Liver (tissue), 9 donors: ENCODE measurements around the gene RSBN1L. TPM values are rescaled to one million over a fixed set of nuclear protein-coding genes. Genes with fewer than 3 reads are reported as not detected.
A peak's percentile ranks its signal among the peaks of the same experiment; 100 is the strongest.
"Not testable (repeated sequence)": the region's sequence is repeated elsewhere in the genome, so short reads cannot be mapped to it uniquely, and the experiment has no call there.

Experiments used
- DNase-seq: peaks from one replicate; pipeline ENCODE4 v3.0.0-alpha.2; 2017; ENCODE audit warnings: low spot score
- H3K27ac ChIP-seq, 2 donors: one replicate each; pipeline ENCODE4 v1.7.0; 2013; ENCODE audit warnings: inconsistent platforms in 2 of 2, low read length in 2 of 2, control low read depth in 1 of 2, low read depth in 1 of 2, mild to moderate bottlenecking in 1 of 2
- H3K27me3 ChIP-seq, 4 donors: one replicate each; pipeline versions ENCODE4 v1.6.1 to v1.7.0; 2013; ENCODE audit warnings: low read length in 3 of 4, inconsistent platforms in 1 of 4, mild to moderate bottlenecking in 1 of 4, moderate library complexity in 1 of 4; ENCODE audit not compliant: control insufficient read depth in 4 of 4, insufficient read depth in 4 of 4
- H3K36me3 ChIP-seq, 4 donors: one replicate each; pipeline versions ENCODE4 v1.6.1 to v1.7.0; 2013; ENCODE audit warnings: low read length in 3 of 4, mild to moderate bottlenecking in 3 of 4, low read depth in 1 of 4, moderate library complexity in 1 of 4; ENCODE audit not compliant: control insufficient read depth in 4 of 4, insufficient read depth in 3 of 4
- H3K4me1 ChIP-seq, 4 donors: one replicate each; pipeline versions ENCODE4 v1.6.1 to v1.7.0; 2013; ENCODE audit warnings: low read length in 3 of 4, mild to moderate bottlenecking in 3 of 4, moderate library complexity in 1 of 4; ENCODE audit not compliant: control insufficient read depth in 4 of 4, insufficient read depth in 4 of 4
- H3K4me3 ChIP-seq, 3 donors: one replicate each; pipeline versions ENCODE4 v1.6.1 to v1.7.0; 2013; ENCODE audit warnings: low read length in 3 of 3, control low read depth in 1 of 3, low read depth in 1 of 3, mild to moderate bottlenecking in 1 of 3
- H3K9ac ChIP-seq, 2 donors: one replicate each; pipeline ENCODE4 v1.7.0; 2013; ENCODE audit warnings: low read length in 2 of 2, mild to moderate bottlenecking in 2 of 2, moderate library complexity in 2 of 2, control low read depth in 1 of 2, low read depth in 1 of 2
- H3K9me3 ChIP-seq, 4 donors: one replicate each; pipeline versions ENCODE4 v1.6.1 to v1.7.0; 2013; ENCODE audit warnings: low read length in 3 of 4; ENCODE audit not compliant: control insufficient read depth in 4 of 4
- CTCF ChIP-seq: fragments of 150-350 bp; IDR thresholded peaks from 2 replicates; pipeline ENCODE4 v1.5.1; 2017; ENCODE audit warnings: improper control_type of control experiment, low read depth, low read length; ENCODE audit not compliant: missing input control
- FOXA1 ChIP-seq: IDR thresholded peaks from 2 replicates; pipeline ENCODE4 v1.6.1; 2016; ENCODE audit warnings: antibody characterized with exemption
- HNF4A ChIP-seq, 2 donors: conservative IDR thresholded peaks; 2 replicates each; pipeline ENCODE4 v1.6.1; 2016; ENCODE audit warnings: antibody characterized with exemption in 2 of 2, mild to moderate bottlenecking in 2 of 2
- RAD21 ChIP-seq, 2 donors: IDR thresholded peaks; 2 replicates each; pipeline ENCODE4 v1.6.1; 2016; ENCODE audit warnings: antibody characterized with exemption in 2 of 2, mild to moderate bottlenecking in 2 of 2
- SP1 ChIP-seq: IDR thresholded peaks from 2 replicates; pipeline ENCODE4 v1.6.1; 2018; ENCODE audit warnings: antibody characterized with exemption, mild to moderate bottlenecking
- YY1 ChIP-seq: IDR thresholded peaks from 2 replicates; pipeline ENCODE4 v1.6.1; 2016; ENCODE audit warnings: antibody characterized with exemption, mild to moderate bottlenecking
- WGBS: extraction: QIAGEN DNeasy Blood & Tissue Kit; methylation state at CpG from one replicate; pipeline ENCODE4 v1.1.7; 2013; 5-methylcytosine and 5-hydroxymethylcytosine counted together
- polyA plus RNA-seq, 2 donors: library from polyadenylated mRNA; stranded (reverse) in 1 of 2; unstranded in 1 of 2; fragments of 200-250 nt in 1 of 2; fragments of >200 nt in 1 of 2; fragmentation: Nextera tagmentation in 1 of 2; extraction: Ambion mirVana in 1 of 2; gene quantifications; one replicate each; pipeline versions ENCODE4 v1.2.1 to v1.2.3, GENCODE V29; 2013 to 2015
- total RNA-seq, 2 donors: library from RNA; depleted of rRNA; stranded (reverse); fragments of >200 nt; gene quantifications; one replicate each; pipeline ENCODE4 v1.2.3, GENCODE V29; 2014
- donor health status: healthy.
- donor health status: healthy.
- donor health status: healthy.
- donor health status: healthy.
- donor health status: healthy.

The RSBN1L gene
- total and polyA plus RNA-seq, 4 donors, result 3.3 to 23.4 (median 7.9) TPM

- no peak for DNase-seq
Measured at GRCh38 chr7:77651575-77652162, 44.6 kb upstream of the RSBN1L start.

GRCh38 chr7:77652826-77653225 is 43.4 kb upstream of the RSBN1L start:
- not testable (repeated sequence) for H3K9me3 ChIP-seq, H3K9ac ChIP-seq, H3K4me3 ChIP-seq, H3K27ac ChIP-seq, H3K36me3 ChIP-seq, DNase-seq, H3K27me3 ChIP-seq
- H3K4me1 ChIP-seq, result peaks cover 0 to 16% (median 9%) of the 10 kb centered on the region in 4 donors
- 95% methylated on average over 12 of the region's 12 CpGs for WGBS

More at GRCh38 chr7:77651575-77652162, 44.6 kb upstream of the RSBN1L start:
- Histone ChIP-seq H3K4me1 (peaks cover 0 to 16% (median 9%) of the 10 kb centered on the region in 4 donors), H3K36me3 (no peaks in the 10 kb centered on the region), H3K27ac (no peak overlapping the region), H3K4me3 (no peak overlapping the region), H3K9ac (peak overlapping the region in 1 of 2 donors; percentile 32), H3K9me3 (no peaks in the 10 kb centered on the region), H3K27me3 (no peaks in the 10 kb centered on the region)
- no peak for TF ChIP-seq HNF4A (conservative IDR thresholded peaks at IDR 0.05)
- TF ChIP-seq SP1, result no peak
- no peak for TF ChIP-seq FOXA1
- peak; percentile 63 for TF ChIP-seq CTCF
- TF ChIP-seq RAD21 (IDR thresholded peaks at IDR 0.05), result peak; percentile 84 to 85
- WGBS, result 23% methylated on average over 3 of the region's 3 CpGs

GRCh38 chr7:77653572-77653971 is 42.7 kb upstream of the RSBN1L start:
- 51% methylated on average over 2 of the region's 2 CpGs for WGBS
- Histone ChIP-seq H3K27ac (no peak overlapping the region), H3K27me3 (no peaks in the 10 kb centered on the region), H3K36me3 (no peaks in the 10 kb centered on the region), H3K4me1 (peaks cover 0 to 16% (median 9%) of the 10 kb centered on the region in 4 donors), H3K9me3 (no peaks in the 10 kb centered on the region), H3K4me3 (no peak overlapping the region), H3K9ac (no peak overlapping the region)
- DNase-seq, result no peak
- peak; percentile 15 for TF ChIP-seq YY1
- no peak for TF ChIP-seq HNF4A (conservative IDR thresholded peaks at IDR 0.05)
- peak; percentile 14 to 42 for TF ChIP-seq RAD21 (IDR thresholded peaks at IDR 0.05)

GRCh38 chr7:77655356-77655755 is 40.9 kb upstream of the RSBN1L start:
- H3K36me3 ChIP-seq, result peaks cover 0 to 1% (median 0%) of the 10 kb centered on the region in 4 donors
- peaks cover 0 to 16% (median 9%) of the 10 kb centered on the region in 4 donors for H3K4me1 ChIP-seq
- 96% methylated on average over 1 of the region's 1 CpG for WGBS
- H3K4me3 ChIP-seq, result no peak overlapping the region
- no peak for DNase-seq
- H3K27ac ChIP-seq, result no peak overlapping the region
- no peak for TF ChIP-seq YY1
- no peaks in the 10 kb centered on the region for H3K27me3 ChIP-seq
- no peaks in the 10 kb centered on the region for H3K9me3 ChIP-seq
- H3K9ac ChIP-seq, result no peak overlapping the region
